GM12878 (cell line): ENCODE data around the gene WDR38. TPM values are rescaled to one million over a fixed set of nuclear protein-coding genes. Genes with fewer than 3 reads are reported as not detected.

Experiments
- ATAC-seq: fragments of 200-7000 bp; cut with Tn5 transposase; 3 replicates; pipeline ENCODE4 v1.9.1; 2020; ENCODE audit warnings: mild to moderate bottlenecking, moderate library complexity
- BruUV-seq: library from RNA; stranded (reverse); fragments of 400-500 nt; replicated peaks from 2 replicates; lab custom pipeline; 2021; lab: Mats Ljungman, UMichigan
- CTCF ChIA-PET: fragments of 300-600 bp; sonication (Branson Sonifier 250); formaldehyde crosslinking; extraction: SDS; loops from one replicate; lab custom pipeline; 2021; ENCODE audit warnings: inconsistent platforms; lab: Yijun Ruan, JAX
- POLR2A ChIA-PET: fragments of 350-600 bp; formaldehyde crosslinking; extraction: SDS; loops from one replicate; lab custom pipeline; 2021; ENCODE audit warnings: inconsistent platforms; lab: Charles Lee
- RAD21 ChIA-PET: fragments of 300-600 bp; sonication (Branson Sonifier 250); formaldehyde crosslinking; loops from one replicate; lab custom pipeline; 2023; ENCODE audit warnings: antibody characterized with exemption; ENCODE audit not compliant: unreplicated experiment; lab: Charles Lee
- SMC1A ChIA-PET: fragments of 300-600 bp; sonication (Branson Sonifier 250); formaldehyde crosslinking; loops from one replicate; lab custom pipeline; 2023; ENCODE audit not compliant: unreplicated experiment, uncharacterized antibody; lab: Charles Lee
- DNase-seq: peaks from one replicate; pipeline ENCODE4 v3.0.0-alpha.2; 2011; ENCODE audit warnings: low read depth, low spot score
- FAIRE-seq: peaks from 3 replicates; lab custom pipeline; 2011; peaks lifted over from hg19 to GRCh38; lab: Jason Lieb, UNC
- H2AFZ ChIP-seq: 2 replicates; pipeline ENCODE4 v1.6.0; 2011; ENCODE audit warnings: low read depth, low read length, control low read depth; ENCODE audit not compliant: control insufficient read depth
- H3K27ac ChIP-seq: 2 replicates; pipeline ENCODE4 v1.5.1; 2011; ENCODE audit warnings: control low read depth; ENCODE audit not compliant: control insufficient read depth, insufficient read depth
- H3K27me3 ChIP-seq, 2 experiments: replicated peaks in 1 of 2; 2 replicates each; pipeline versions ENCODE4 v1.6.0 to v1.6.1; 2011; ENCODE audit warnings: low read length in 1 of 2; ENCODE audit not compliant: control insufficient read depth in 2 of 2, insufficient read depth in 2 of 2
- H3K36me3 ChIP-seq, 2 experiments: 2 replicates each; pipeline ENCODE4 v1.5.1; 2011; ENCODE audit warnings: low read length in 1 of 2; ENCODE audit not compliant: control insufficient read depth in 2 of 2, insufficient read depth in 2 of 2
- H3K4me1 ChIP-seq: 2 replicates; pipeline ENCODE4 v1.6.1; 2011; ENCODE audit warnings: mild to moderate bottlenecking, low read length, moderate library complexity, mixed read lengths; ENCODE audit not compliant: control insufficient read depth, insufficient read depth
- H3K4me2 ChIP-seq: 2 replicates; pipeline ENCODE4 v1.6.0; 2011; ENCODE audit warnings: control low read depth; ENCODE audit not compliant: control insufficient read depth, insufficient read depth
- H3K4me3 ChIP-seq: fragments of 200-600 bp; sonication (generic); 2 replicates; pipeline ENCODE4 v1.5.1; 2016
- H3K79me2 ChIP-seq: 2 replicates; pipeline ENCODE4 v1.6.0; 2011; ENCODE audit warnings: low read length; ENCODE audit not compliant: control insufficient read depth, insufficient read depth
- H3K9ac ChIP-seq: 2 replicates; pipeline ENCODE4 v1.8.0; 2011; ENCODE audit warnings: low read length, control low read depth, mixed read lengths; ENCODE audit not compliant: control insufficient read depth, insufficient read depth
- H3K9me3 ChIP-seq: replicated peaks from 3 replicates; pipeline ENCODE4 v1.5.1; 2011; ENCODE audit warnings: mild to moderate bottlenecking, low read length; ENCODE audit not compliant: control insufficient read depth, insufficient read depth
- H4K20me1 ChIP-seq: 2 replicates; pipeline ENCODE4 v1.6.0; 2011; ENCODE audit not compliant: control insufficient read depth, insufficient read depth
- BHLHE40 ChIP-seq, 2 experiments: fragments of 450-650 bp in 1 of 2; IDR thresholded peaks; 2 replicates each; pipeline ENCODE4 v1.6.1; 2011 to 2017; ENCODE audit warnings: low read depth in 2 of 2, borderline replicate concordance in 1 of 2, improper control_type of control experiment in 1 of 2, low read length in 1 of 2, mild to moderate bottlenecking in 1 of 2
- FOXM1 ChIP-seq: IDR thresholded peaks from 2 replicates; pipeline ENCODE4 v1.6.1; 2012; ENCODE audit warnings: low read depth, mild to moderate bottlenecking, inconsistent platforms, low read length, moderate library complexity
- MTA2 ChIP-seq: fragments of 450-650 bp; IDR thresholded peaks from 2 replicates; pipeline ENCODE4 v1.6.1; 2016; ENCODE audit warnings: low read depth, mild to moderate bottlenecking, moderate library complexity
- MXI1 ChIP-seq: fragments of 150-350 bp; IDR thresholded peaks from 2 replicates; pipeline ENCODE4 v1.6.1; 2011; ENCODE audit warnings: low read depth, mild to moderate bottlenecking, inconsistent platforms, low read length, improper control_type of control experiment
- MYC ChIP-seq: IDR thresholded peaks from 2 replicates; pipeline ENCODE4 v1.6.1; 2011; ENCODE audit warnings: mild to moderate bottlenecking, low read length, moderate library complexity, inconsistent platforms; ENCODE audit not compliant: insufficient read depth, insufficient replicate concordance, insufficient read length, severe bottlenecking
- PAX5 ChIP-seq: IDR thresholded peaks from 2 replicates; pipeline ENCODE4 v1.6.1; 2011; ENCODE audit warnings: low read depth, low read length, borderline replicate concordance
- POLR2A ChIP-seq: IDR thresholded peaks from 2 replicates; pipeline ENCODE4 v1.6.1; 2011; ENCODE audit warnings: low read depth, mild to moderate bottlenecking, low read length
- SIN3A ChIP-seq: IDR thresholded peaks from 2 replicates; pipeline ENCODE4 v1.6.1; 2012; ENCODE audit warnings: low read depth, low read length, improper control_type of control experiment
- SUZ12 ChIP-seq: fragments of 200-600 bp; sonication (generic); IDR thresholded peaks from one replicate; pipeline ENCODE4 v1.6.1; 2018; ENCODE audit warnings: antibody characterized with exemption, mild to moderate bottlenecking; ENCODE audit not compliant: unreplicated experiment
- WGBS: methylation state at CpG from one replicate; pipeline ENCODE4 v1.1.6; 2016; ENCODE audit warnings: low lambda C conversion rate; ENCODE audit not compliant: insufficient replicate concordance, insufficient coverage; ENCODE audit errors: missing lambda C conversion rate; 5-methylcytosine and 5-hydroxymethylcytosine counted together
- in situ Hi-C: fragments of 300-500 bp; cut with MboI; formaldehyde crosslinking; loops from 9 replicates; pipeline ENCODE4 v1.14.3; 2018; ENCODE audit warnings: mixed read lengths
- intact Hi-C: fragments of 100-400 bp; cut with micrococcal nuclease; formaldehyde crosslinking; loops from one replicate; pipeline ENCODE4 v1.14.2; 2022; ENCODE audit not compliant: unreplicated experiment
- polyA plus RNA-seq, 11 experiments: library from polyadenylated mRNA; depleted of rRNA in 4 of 11; unstranded in 6 of 11; stranded (reverse) in 5 of 11; fragments of >200 nt; fragmentation: Nextera tagmentation in 4 of 11; fragmentation: Illumina TruSeq in 1 of 11; extraction: Ambion mirVana in 4 of 11; extraction: Trizol in 1 of 11; gene quantifications; 1 replicate in 1 of 11; 2 replicates in 10 of 11; pipeline versions ENCODE4 v1.2.1 to v1.2.3, GENCODE V29; 2011 to 2016; ENCODE audit warnings: inconsistent platforms in 2 of 11, missing spikeins in 2 of 11, low read depth in 1 of 11
- total RNA-seq, 4 experiments: library from RNA; depleted of rRNA in 3 of 4; stranded (reverse); fragments of >200 nt in 3 of 4; fragmentation: Illumina TruSeq in 1 of 4; extraction: Trizol in 1 of 4; gene quantifications; 2 replicates each; pipeline versions ENCODE4 v1.2.1 to v1.2.3, GENCODE V29; 2013 to 2021
- TF ChIP-seq, protein P1 (sequence below): fragments of 450-650 bp; IDR thresholded peaks from 2 replicates; pipeline ENCODE4 v1.6.1; 2017; ENCODE audit warnings: mild to moderate bottlenecking, moderate library complexity

Gene WDR38
- total and polyA plus RNA-seq, 10 of the 15 experiments (the other 5 are each of a cell fraction or from before 2014, with no cell fraction given): not detected

DNA sequence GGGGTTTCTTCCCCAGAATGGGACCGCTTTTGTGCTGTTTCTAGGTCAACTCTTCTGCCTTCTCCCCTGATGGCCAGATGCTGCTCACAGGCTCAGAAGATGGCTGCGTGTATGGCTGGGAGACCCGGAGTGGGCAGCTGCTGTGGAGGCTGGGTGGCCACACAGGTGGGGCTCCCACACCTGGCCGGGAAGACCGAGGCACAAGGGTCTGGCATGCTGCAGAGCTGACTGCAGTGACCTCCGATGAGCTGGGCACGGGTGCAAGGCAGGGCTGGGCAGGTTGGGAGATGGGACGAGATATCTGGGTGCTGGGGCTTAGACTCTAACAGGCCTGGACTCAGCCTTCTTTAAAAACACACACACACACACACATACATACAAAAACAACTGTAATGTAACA, 901 bp downstream of the WDR38 start:
- H3K27ac ChIP-seq: no peak overlapping the region
- H3K4me3 ChIP-seq: no peak overlapping the region
- no TSS peak for BruUV-seq
- H3K9me3 ChIP-seq: no peaks in the 10 kb centered on the region
- peaks cover 5% of the 10 kb centered on the region for H3K4me1 ChIP-seq
- CTCF ChIA-PET: interaction anchor here (0.6 to 26.5 kb wide), 22 partner anchors 9 to 518 kb away, joined by 3 to 575 read pairs (median 8); partner anchors contain the start of genes ARPC5L, NR6A1, OLFML2A and RPL35
- no peak overlapping the region for H3K9ac ChIP-seq
- POLR2A ChIA-PET: interaction anchor here (0.6 to 1.0 kb wide), 4 partner anchors 30 to 83 kb away, joined by 3 to 4 read pairs (median 4); partner anchors contain the start of gene NR6A1
- RAD21 ChIA-PET: interaction anchor here (1.0 to 9.5 kb wide), 15 partner anchors 8 to 292 kb away, joined by 3 to 180 read pairs (median 7); partner anchors contain the start of genes ARPC5L, NR6A1, OLFML2A and RPL35
- intact Hi-C loops: loop anchor here (1.0 to 5.0 kb wide), 2 partner anchors 40 to 237 kb away; no protein-coding TSS in a partner anchor
- FAIRE-seq: no peak
- in situ Hi-C loops: loop anchor here (5.0 to 25.0 kb wide), 2 partner anchors 82 to 1942 kb away; partner anchors contain the start of genes NR6A1, RC3H2 and ZBTB6
- SMC1A ChIA-PET: interaction anchor here (0.7 to 12.1 kb wide), 9 partner anchors 14 to 290 kb away, joined by 3 to 233 read pairs (median 5); partner anchors contain the start of genes NR6A1 and OLFML2A
- no peaks in the 10 kb centered on the region for H3K27me3 ChIP-seq
- peaks cover 4% of the 10 kb centered on the region; the same call in 1 of the 2 replicates for H4K20me1 ChIP-seq
- DNase-seq: no peak
- 82% methylated on average over 7 of the region's 8 CpGs for WGBS
- H2AFZ ChIP-seq: no peak overlapping the region
- ATAC-seq: no peak
- peaks cover 17 to 22% of the 10 kb centered on the region in 2 experiments; a peak in 3 of 4 replicates for H3K36me3 ChIP-seq
- H3K4me2 ChIP-seq: no peak overlapping the region
- TF ChIP-seq BHLHE40 (IDR thresholded peaks at IDR 0.05; ENCODE audit: borderline replicate concordance in 1 of 2, low read depth in 2 of 2, low read length in 1 of 2) (no peak), FOXM1 (no peak), MXI1 (no peak), SUZ12 (no peak), MTA2 (no peak), MYC (no peak), SIN3A (no peak), POLR2A (no peak), PAX5 (no peak)
- TF ChIP-seq, protein P1, sequence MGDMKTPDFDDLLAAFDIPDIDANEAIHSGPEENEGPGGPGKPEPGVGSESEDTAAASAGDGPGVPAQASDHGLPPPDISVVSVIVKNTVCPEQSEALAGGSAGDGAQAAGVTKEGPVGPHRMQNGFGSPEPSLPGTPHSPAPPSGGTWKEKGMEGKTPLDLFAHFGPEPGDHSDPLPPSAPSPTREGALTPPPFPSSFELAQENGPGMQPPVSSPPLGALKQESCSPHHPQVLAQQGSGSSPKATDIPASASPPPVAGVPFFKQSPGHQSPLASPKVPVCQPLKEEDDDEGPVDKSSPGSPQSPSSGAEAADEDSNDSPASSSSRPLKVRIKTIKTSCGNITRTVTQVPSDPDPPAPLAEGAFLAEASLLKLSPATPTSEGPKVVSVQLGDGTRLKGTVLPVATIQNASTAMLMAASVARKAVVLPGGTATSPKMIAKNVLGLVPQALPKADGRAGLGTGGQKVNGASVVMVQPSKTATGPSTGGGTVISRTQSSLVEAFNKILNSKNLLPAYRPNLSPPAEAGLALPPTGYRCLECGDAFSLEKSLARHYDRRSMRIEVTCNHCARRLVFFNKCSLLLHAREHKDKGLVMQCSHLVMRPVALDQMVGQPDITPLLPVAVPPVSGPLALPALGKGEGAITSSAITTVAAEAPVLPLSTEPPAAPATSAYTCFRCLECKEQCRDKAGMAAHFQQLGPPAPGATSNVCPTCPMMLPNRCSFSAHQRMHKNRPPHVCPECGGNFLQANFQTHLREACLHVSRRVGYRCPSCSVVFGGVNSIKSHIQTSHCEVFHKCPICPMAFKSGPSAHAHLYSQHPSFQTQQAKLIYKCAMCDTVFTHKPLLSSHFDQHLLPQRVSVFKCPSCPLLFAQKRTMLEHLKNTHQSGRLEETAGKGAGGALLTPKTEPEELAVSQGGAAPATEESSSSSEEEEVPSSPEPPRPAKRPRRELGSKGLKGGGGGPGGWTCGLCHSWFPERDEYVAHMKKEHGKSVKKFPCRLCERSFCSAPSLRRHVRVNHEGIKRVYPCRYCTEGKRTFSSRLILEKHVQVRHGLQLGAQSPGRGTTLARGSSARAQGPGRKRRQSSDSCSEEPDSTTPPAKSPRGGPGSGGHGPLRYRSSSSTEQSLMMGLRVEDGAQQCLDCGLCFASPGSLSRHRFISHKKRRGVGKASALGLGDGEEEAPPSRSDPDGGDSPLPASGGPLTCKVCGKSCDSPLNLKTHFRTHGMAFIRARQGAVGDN: no peak
- H3K79me2 ChIP-seq: peaks cover 14% of the 10 kb centered on the region
